Psoas muscle (tissue), 8 donors: ENCODE results near the gene SETD5. TPM values are rescaled to one million over a fixed set of nuclear protein-coding genes. Genes with fewer than 3 reads are reported as not detected.

Experiments used
- ATAC-seq, 4 donors: fragments of 200-7000 bp; cut with Tn5 transposase; one replicate each; pipeline ENCODE4 v1.9.1; 2020; ENCODE audit warnings: moderate library complexity in 3 of 4, mild to moderate bottlenecking in 2 of 4
- DNase-seq, 2 donors: peaks; one replicate each; pipeline ENCODE4 v3.0.0-alpha.2; 2020
- H3K27ac ChIP-seq: fragments of 200-600 bp; one replicate; pipeline ENCODE4 v1.8.0; 2022
- H3K27me3 ChIP-seq, 3 donors: fragments of 200-600 bp in 1 of 3; one replicate each; pipeline versions ENCODE4 v1.6.1 to v1.8.0; 2013 to 2022; ENCODE audit warnings: low read length in 2 of 3, mild to moderate bottlenecking in 2 of 3, moderate library complexity in 1 of 3; ENCODE audit not compliant: insufficient read depth in 3 of 3
- H3K36me3 ChIP-seq, 2 donors: fragments of 200-600 bp in 1 of 2; one replicate each; pipeline versions ENCODE4 v1.6.1 to v1.8.0; 2013 to 2022; ENCODE audit warnings: low read depth in 1 of 2, mild to moderate bottlenecking in 1 of 2, moderate library complexity in 1 of 2; ENCODE audit not compliant: insufficient read depth in 1 of 2
- H3K4me1 ChIP-seq: fragments of 200-600 bp; one replicate; pipeline ENCODE4 v1.8.0; 2022
- H3K4me3 ChIP-seq: fragments of 200-600 bp; one replicate; pipeline ENCODE4 v1.8.0; 2022; ENCODE audit warnings: mild to moderate bottlenecking
- H3K9me3 ChIP-seq: fragments of 200-600 bp; one replicate; pipeline ENCODE4 v1.8.0; 2022
- CTCF ChIP-seq: fragments of 200-600 bp; IDR thresholded peaks from one replicate; pipeline ENCODE4 v1.8.0; 2022; ENCODE audit warnings: antibody characterized with exemption
- WGBS, 3 donors: extraction: QIAGEN DNeasy Blood & Tissue Kit; methylation state at CpG; one replicate each; pipeline versions ENCODE4 v1.1.6 to v1.1.7; 2013; 5-methylcytosine and 5-hydroxymethylcytosine counted together
- intact Hi-C, 2 donors: fragments of 100-400 bp; cut with DNase I; formaldehyde crosslinking; loops; one replicate each; pipeline versions ENCODE4 v1.11.0 to v1.14.2; 2022
- polyA plus RNA-seq, 3 donors: library from polyadenylated mRNA; stranded (reverse); fragments of 200-250 nt; gene quantifications; one replicate each; pipeline ENCODE4 v1.2.3, GENCODE V29; 2013
- total RNA-seq, 4 donors: library from RNA; stranded (reverse); fragmentation: NEBNext Ultra II Directional in 2 of 4; extraction: Animal tissue kit (Norgen Biotek cat#: 25700) in 2 of 4; gene quantifications; one replicate each; pipeline versions ENCODE4 v1.2.1 to v1.2.4, GENCODE V29; 2021 to 2023
- donor health status: healthy with polysubstance abuse.
- donor health status: DM: no; HTN: no; CAD: no; lungs with moderate emphysema.
- donor health status: Bipolar disorder and iron deficiency.
- donor health status: healthy.
- donor health status: DM: yes; HTN: yes; CAD: no.
- donor health status: DM: no; HTN: no; CAD: no.
- donor health status: DM: no; HTN: no; CAD: no.
- donor health status: DM: yes; HTN: yes; CAD: no.

Gene SETD5
- total and polyA plus RNA-seq, 7 donors, result 12.8 to 69.3 (median 58.3) TPM

DNA sequence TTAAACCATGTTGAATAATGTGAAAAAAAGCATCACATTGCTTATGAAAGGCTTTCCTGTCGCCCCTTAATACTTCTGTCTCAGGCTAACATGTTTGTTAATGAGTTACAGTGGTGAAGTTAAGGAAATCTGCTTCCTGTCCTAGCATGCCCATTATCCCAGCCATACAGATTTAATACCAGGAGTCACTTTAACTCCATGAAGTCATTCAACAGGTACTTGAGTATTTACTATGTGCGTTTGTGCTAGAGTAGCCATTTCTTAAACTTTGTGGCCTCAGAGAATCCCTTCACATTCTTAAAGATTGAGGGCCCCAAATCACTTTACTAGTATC is 10.1 kb upstream of the SETD5 start:
- 74 to 83% (median 75%) methylated on average over 2 of the region's 2 CpGs for WGBS, 3 donors
- DNase-seq (no peak), ATAC-seq (no peak)
- no peak for TF ChIP-seq CTCF
- H3K9me3 ChIP-seq, result no peaks in the 10 kb centered on the region
- no peak overlapping the region for H3K4me3 ChIP-seq
- peaks cover 32 to 94% of the 10 kb centered on the region in 2 donors for H3K36me3 ChIP-seq
- H3K27me3 ChIP-seq, result no peaks in the 10 kb centered on the region
- intact Hi-C loops, result loop anchor here (5.0 kb wide), 3 partner anchors 45 to 80 kb away; no protein-coding TSS in a partner anchor
- H3K27ac ChIP-seq, result no peak overlapping the region
- H3K4me1 ChIP-seq, result peaks cover 21% of the 10 kb centered on the region

- TF ChIP-seq CTCF, result no peak
- Histone ChIP-seq H3K4me1 (peaks cover 29% of the 10 kb centered on the region), H3K9me3 (no peaks in the 10 kb centered on the region), H3K4me3 (no peak overlapping the region), H3K27me3 (no peaks in the 10 kb centered on the region), H3K27ac (no peak overlapping the region), H3K36me3 (peaks cover 30 to 90% of the 10 kb centered on the region in 2 donors)
- WGBS, 3 donors, result 74 to 86% (median 86%) methylated on average over 2 of the region's 2 CpGs
- DNase-seq (no peak), ATAC-seq (no peak)
- intact Hi-C loops, result loop anchor here (5.0 kb wide), 3 partner anchors 44 to 79 kb away; no protein-coding TSS in a partner anchor
Measured at GRCh38 chr3:9388142-9388541, 9.3 kb upstream of the SETD5 start.

- no peaks in the 10 kb centered on the region for H3K27me3 ChIP-seq
- DNase-seq, result no peak
- no peak for ATAC-seq
- peaks cover 32% of the 10 kb centered on the region for H3K4me1 ChIP-seq
- no peak for TF ChIP-seq CTCF
- no peaks in the 10 kb centered on the region for H3K9me3 ChIP-seq
- intact Hi-C loops, result loop anchor here (5.0 kb wide), 3 partner anchors 44 to 79 kb away; no protein-coding TSS in a partner anchor
- H3K36me3 ChIP-seq, result peaks cover 26 to 89% of the 10 kb centered on the region in 2 donors
- WGBS, 3 donors, result 82 to 92% (median 87%) methylated on average over 5 of the region's 5 CpGs
- H3K4me3 ChIP-seq, result no peak overlapping the region
- no peak overlapping the region for H3K27ac ChIP-seq
Measured at GRCh38 chr3:9388562-9389272, 8.7 kb upstream of the SETD5 start.

DNA sequence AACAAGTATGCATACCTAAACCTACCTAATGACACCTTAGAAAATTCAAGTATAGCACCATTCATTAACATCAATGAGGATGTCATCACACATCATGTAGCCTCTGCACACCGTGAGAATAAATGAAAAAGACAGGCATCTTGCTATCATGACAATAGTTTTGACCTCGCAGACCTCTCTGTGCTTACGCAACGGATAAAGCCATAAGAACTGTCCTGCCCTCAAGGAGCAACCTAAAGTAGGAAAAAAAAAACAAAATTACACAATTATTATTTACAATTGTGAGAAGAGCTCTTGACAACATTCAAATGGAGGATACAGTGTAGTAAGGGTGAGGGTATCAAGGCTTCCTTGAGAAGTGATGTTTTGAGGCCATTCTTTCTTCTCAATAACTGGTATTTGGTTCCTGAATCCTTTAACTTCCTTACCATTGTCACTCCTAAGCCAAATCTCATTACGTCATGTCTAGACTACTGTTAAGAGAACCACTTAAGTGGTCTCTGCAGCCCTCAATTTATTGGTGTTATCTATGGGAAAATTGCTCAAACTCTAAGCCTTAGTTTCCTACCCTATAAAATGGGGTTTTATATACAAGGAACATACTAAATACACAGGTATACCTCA is 7.0 kb upstream of the SETD5 start:
- intact Hi-C loops, result no loop called here

More for the DNA sequence above, 7.0 kb upstream of the SETD5 start:
- peaks cover 27 to 88% of the 10 kb centered on the region in 2 donors for H3K36me3 ChIP-seq
- no peak for TF ChIP-seq CTCF
- no peaks in the 10 kb centered on the region for H3K27me3 ChIP-seq
- ATAC-seq (no peak), DNase-seq (no peak)
- no peak overlapping the region for H3K4me3 ChIP-seq
- peaks cover 44% of the 10 kb centered on the region for H3K4me1 ChIP-seq
- H3K27ac ChIP-seq, result no peak overlapping the region
- 89 to 97% (median 92%) methylated on average over 5 of the region's 5 CpGs for WGBS, 3 donors
- H3K9me3 ChIP-seq, result no peaks in the 10 kb centered on the region
